Raji (cell line): ENCODE data around the gene LTA.

Experiments used
- POLR2A ChIP-seq: IDR thresholded peaks from 2 replicates; pipeline ENCODE4 v1.6.1; 2011; ENCODE audit warnings: low read depth, low read length, control low read depth; ENCODE audit not compliant: insufficient read depth

LTA gene

DNA sequence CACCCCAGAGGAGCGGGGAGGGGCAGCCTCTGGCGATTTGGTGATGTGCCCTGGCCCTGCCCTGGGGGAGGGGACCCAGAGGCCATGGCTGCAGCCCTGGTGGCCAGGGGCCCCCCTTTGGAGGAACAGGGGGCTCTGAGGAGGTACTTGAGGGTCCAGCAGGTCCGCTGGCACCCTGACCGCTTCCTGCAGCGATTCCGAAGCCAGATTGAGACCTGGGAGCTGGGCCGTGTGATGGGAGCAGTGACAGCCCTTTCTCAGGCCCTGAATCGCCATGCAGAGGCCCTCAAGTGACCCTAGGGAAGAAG lies 13.8 kb upstream of the LTA start:
- no peak for TF ChIP-seq POLR2A

DNA sequence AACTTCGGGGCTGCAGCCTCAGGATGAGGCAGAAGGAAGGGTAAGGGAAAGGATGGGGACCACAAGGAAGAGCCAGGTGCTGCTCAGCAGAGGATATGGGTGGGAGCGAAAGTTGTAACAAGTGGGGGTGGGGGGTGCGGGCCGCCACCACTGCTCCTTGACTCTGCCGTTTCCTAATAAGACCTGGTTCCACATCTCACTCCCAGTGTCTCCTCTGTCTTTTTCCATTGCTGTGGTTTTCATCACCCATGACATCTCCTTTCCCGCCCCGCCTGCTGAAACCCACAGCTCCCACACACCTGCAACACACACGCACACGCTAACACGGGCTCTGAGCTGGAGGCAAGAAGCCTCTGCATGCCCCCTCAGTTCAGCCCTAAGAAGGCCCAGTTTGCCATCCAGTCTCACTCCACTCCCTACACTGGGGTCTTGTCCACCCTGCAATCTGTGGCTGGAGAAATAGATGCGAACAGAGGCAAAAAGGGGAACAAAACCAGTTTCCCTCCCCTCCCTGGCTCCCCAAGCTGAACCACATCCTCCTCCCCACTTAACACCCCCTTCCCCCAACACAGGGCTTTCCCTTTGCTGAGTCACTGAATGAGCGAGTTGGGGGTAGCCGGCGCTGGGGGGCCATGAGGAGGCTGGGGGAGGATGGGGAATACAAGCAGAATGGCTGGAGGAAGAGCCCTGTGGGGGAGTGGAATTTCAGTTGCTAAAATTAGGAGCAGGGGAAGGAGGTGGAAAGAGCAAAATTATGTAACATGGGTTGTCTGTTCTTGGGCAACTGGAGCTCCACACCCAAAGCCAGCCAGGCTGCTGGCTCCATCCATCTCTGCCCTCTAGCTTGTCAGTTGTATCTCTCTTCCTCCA lies 13.2 kb upstream of the LTA start:
- TF ChIP-seq POLR2A: peak; percentile 33; the same call in 1 of the 2 replicates

DNA sequence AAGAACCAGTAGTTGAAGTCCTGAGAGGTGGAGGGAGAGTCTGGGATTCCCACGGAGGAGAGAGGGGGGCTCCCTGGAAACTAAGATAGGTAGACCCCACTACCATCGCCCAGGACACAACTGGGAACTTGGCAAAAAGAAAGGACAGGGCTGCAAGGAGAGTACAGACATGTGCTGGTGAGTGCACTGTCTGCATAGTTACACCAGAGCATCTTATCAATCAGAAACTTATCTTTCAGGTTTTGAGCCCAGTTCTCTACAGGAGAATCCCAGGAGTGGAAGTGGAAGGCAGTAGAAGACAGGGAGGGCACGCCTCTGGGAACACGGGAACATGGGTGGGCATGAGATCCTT lies 12.5 kb upstream of the LTA start:
- TF ChIP-seq POLR2A: no peak; the same call in 1 of the 2 replicates

DNA sequence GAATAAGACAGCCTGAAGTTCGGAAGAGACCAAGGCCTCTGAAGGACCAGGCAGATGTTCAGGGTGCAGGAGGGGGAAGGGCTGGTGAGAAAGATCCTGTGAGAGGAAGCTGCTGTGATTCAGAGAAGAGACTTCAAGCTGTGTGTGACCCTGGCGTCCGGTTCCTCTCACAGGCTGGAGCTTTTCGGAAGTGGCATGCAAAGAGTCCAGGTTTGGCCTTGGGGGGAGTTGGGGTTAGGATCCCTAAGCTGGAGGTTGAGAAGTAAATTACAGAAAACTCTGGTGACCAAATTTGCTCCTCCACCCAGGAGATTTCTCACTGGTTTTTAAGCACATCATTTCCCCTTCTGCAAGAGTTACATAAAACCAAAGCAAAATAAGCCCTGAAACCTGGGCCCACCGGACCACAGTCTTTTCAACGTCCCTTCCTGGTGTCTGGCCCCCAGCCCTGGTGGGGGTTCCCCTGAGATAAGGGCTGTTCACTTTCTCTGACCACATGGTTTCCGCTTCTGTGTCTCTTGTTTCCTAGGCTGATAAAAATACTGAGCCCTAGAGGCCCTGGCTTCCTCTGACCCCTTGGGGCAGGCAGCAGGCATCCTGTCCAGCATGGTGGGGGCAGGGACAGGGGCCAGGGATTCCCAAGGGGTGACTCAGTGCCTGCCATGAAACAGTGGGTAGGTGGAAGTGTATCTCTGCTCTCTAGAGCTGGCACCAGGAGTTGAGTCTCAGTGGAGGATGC lies 12.0 kb upstream of the LTA start:
- peak; percentile 50; the same call in 1 of the 2 replicates for TF ChIP-seq POLR2A

DNA sequence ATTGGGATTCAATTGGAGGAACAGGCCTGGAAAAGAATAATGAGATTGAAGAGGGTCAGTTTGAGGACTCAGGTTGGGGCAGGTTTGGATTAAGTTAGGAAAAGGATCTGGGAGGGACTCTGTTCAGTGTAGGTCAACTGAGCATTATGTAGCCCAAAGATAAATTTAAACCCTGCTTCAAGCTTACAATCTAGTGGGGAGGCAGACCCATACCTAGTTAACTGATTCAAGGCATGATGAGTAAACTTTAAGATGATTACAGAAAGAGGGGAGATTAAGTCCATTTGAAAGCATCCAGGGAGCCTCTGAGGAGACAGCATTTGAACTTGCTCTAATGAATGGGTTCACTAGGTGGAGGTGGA lies 11.4 kb upstream of the LTA start:
- TF ChIP-seq POLR2A: no peak

DNA sequence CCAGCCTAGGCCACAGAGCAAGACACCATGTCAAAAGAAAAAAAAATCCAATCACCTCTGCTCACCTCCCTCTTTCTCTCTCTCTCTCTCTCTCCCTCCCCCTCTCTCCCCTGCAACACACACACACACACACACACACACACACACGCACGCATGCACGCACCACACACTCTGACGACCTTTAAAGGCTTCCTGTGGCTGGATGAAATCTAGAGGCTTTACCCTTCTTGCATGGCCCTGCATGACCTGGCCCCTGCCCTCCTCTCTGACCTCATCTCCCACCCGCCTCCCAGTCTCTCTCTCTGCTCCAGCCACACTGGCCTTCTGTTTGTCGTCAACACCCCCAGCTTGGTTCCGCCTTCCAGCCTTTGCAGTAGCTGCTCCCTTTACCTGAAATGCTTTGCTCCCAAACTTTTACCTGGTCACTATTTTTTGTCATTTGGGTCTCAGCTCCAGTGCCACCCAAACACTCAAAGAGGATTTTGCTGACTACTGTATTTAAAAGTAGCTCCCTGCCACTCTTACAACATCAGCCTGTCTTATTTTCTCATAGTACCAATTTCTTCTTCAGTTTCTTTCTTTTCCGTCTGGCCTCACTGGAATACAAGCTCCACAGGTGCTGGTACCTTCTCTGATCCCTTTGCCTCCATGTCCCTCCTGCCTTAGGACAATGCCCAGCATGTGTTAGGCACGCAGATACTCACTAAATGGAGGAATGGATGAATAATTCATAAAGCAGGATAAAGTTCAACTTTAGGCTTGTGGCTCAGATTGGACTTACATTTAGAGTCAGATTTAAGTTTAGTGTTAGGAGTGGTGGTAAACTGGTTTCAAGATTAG lies 4.3 kb upstream of the LTA start:
- TF ChIP-seq POLR2A: no peak

DNA sequence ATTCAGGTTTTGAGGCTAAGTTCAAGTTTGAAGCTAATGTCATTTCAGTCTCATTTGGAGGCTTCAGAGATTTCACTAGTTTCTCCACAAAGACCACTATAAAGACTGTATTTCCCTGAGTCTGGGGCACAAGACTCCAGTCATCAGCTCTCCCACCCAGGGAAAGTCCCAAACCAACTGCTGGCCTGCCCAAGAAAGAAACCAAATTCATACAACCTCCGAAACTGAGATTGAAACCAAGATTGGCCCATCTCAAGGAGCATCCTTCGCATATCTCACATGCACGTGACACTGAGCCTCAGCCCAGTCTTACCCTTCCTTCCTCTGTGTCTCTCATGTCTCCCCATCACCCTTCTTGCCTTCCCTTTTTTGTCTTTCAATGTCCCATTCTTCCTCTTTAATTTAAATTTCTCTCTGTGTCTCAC lies 3.5 kb upstream of the LTA start:
- peak; percentile 35; the same call in 1 of the 2 replicates for TF ChIP-seq POLR2A

DNA sequence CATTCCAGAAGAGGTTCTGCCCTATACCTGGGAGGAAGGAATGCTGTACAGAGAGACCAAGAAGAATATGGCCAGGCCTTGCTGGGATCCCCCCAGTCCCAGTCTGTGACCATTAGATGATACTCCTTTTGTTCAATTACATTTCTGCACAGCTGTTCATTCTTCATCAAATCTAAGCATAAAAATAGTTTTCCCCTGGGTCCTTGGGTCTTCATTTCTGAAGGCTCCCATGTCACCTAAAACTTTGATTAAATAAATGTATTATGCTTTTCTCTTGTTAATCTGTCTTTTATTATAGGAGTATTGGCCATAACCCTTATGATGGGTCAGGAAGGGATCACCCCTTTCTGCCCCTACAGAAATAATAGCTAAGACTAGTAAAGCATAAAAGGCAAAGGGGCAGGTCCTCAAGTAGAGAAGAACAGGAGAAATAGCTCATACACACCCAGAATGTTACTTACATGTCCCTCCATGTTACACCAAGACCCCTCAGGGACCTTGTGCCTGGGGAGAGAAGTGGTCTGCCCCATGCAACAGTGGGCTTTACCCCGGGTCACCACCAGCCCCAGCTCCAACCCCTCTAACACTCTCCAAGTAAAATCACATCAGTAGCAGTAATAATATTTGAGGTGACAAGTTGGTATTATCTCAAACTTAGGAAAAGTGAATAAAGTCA lies 2.1 kb upstream of the LTA start:
- TF ChIP-seq POLR2A: no peak

DNA sequence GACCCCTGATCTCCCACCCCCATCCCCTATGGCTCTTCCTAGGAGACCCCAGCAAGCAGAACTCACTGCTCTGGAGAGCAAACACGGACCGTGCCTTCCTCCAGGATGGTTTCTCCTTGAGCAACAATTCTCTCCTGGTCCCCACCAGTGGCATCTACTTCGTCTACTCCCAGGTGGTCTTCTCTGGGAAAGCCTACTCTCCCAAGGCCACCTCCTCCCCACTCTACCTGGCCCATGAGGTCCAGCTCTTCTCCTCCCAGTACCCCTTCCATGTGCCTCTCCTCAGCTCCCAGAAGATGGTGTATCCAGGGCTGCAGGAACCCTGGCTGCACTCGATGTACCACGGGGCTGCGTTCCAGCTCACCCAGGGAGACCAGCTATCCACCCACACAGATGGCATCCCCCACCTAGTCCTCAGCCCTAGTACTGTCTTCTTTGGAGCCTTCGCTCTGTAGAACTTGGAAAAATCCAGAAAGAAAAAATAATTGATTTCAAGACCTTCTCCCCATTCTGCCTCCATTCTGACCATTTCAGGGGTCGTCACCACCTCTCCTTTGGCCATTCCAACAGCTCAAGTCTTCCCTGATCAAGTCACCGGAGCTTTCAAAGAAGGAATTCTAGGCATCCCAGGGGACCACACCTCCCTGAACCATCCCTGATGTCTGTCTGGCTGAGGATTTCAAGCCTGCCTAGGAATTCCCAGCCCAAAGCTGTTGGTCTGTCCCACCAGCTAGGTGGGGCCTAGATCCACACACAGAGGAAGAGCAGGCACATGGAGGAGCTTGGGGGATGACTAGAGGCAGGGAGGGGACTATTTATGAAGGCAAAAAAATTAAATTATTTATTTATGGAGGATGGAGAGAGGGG lies 1.4 kb downstream of the LTA start:
- TF ChIP-seq POLR2A: no peak

DNA sequence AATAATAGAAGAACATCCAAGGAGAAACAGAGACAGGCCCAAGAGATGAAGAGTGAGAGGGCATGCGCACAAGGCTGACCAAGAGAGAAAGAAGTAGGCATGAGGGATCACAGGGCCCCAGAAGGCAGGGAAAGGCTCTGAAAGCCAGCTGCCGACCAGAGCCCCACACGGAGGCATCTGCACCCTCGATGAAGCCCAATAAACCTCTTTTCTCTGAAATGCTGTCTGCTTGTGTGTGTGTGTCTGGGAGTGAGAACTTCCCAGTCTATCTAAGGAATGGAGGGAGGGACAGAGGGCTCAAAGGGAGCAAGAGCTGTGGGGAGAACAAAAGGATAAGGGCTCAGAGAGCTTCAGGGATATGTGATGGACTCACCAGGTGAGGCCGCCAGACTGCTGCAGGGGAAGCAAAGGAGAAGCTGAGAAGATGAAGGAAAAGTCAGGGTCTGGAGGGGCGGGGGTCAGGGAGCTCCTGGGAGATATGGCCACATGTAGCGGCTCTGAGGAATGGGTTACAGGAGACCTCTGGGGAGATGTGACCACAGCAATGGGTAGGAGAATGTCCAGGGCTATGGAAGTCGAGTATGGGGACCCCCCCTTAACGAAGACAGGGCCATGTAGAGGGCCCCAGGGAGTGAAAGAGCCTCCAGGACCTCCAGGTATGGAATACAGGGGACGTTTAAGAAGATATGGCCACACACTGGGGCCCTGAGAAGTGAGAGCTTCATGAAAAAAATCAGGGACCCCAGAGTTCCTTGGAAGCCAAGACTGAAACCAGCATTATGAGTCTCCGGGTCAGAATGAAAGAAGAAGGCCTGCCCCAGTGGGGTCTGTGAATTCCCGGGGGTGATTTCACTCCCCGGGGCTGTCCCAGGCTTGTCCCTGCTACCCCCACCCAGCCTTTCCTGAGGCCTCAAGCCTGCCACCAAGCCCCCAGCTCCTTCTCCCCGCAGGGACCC lies 2.3 kb downstream of the LTA start:
- no peak for TF ChIP-seq POLR2A

DNA sequence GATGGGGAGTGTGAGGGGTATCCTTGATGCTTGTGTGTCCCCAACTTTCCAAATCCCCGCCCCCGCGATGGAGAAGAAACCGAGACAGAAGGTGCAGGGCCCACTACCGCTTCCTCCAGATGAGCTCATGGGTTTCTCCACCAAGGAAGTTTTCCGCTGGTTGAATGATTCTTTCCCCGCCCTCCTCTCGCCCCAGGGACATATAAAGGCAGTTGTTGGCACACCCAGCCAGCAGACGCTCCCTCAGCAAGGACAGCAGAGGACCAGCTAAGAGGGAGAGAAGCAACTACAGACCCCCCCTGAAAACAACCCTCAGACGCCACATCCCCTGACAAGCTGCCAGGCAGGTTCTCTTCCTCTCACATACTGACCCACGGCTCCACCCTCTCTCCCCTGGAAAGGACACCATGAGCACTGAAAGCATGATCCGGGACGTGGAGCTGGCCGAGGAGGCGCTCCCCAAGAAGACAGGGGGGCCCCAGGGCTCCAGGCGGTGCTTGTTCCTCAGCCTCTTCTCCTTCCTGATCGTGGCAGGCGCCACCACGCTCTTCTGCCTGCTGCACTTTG lies 3.3 kb downstream of the LTA start, which contains the start of gene TNF:
Gene TNF (plus strand): TSS at position 231 of the 567 bp plus-strand sequence. CDS start 177 bp downstream, at position 408.
- TF ChIP-seq POLR2A: peak; percentile 98

DNA sequence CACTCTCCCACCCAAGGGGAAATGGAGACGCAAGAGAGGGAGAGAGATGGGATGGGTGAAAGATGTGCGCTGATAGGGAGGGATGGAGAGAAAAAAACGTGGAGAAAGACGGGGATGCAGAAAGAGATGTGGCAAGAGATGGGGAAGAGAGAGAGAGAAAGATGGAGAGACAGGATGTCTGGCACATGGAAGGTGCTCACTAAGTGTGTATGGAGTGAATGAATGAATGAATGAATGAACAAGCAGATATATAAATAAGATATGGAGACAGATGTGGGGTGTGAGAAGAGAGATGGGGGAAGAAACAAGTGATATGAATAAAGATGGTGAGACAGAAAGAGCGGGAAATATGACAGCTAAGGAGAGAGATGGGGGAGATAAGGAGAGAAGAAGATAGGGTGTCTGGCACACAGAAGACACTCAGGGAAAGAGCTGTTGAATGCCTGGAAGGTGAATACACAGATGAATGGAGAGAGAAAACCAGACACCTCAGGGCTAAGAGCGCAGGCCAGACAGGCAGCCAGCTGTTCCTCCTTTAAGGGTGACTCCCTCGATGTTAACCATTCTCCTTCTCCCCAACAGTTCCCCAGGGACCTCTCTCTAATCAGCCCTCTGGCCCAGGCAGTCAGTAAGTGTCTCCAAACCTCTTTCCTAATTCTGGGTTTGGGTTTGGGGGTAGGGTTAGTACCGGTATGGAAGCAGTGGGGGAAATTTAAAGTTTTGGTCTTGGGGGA lies 4.0 kb downstream of the LTA start:
- TF ChIP-seq POLR2A: no peak
